ENCODE measurements around the gene LINC01488.

DNA sequence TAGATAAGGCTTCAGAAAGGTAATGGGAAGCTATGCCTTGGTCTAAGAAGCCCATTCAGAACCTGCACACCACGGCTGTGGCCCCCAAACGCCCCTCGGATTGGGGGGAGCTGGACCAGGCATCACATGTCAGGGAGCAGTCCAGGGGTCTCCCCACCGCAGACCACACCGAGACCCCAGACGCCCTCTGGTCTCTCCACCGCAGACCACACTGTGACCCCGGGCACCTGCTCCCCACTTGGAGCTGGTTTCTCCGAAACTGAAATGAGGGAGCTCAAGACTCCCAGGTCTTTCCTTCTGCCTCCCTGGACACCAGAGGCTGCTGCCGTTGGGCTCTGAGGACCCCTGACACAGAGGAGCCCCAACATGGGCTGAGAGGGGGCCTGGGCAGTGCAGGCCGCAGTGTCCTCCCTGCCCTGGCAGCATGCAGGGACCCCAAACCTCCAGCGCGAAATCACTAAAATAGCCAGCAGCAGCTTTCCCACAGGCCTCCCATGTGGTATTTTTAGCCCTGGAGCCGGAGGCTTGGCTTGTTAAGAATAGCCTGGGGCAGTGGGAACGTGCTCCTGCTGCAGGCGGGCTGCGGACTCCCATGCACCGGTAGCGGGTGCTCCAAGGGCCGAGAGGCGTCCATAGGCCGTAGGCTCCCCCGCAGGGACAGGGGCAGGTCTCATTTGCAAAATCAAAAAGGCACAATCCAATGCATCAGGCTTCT lies 7.7 kb downstream of the LINC01488 start:
- TF ChIP-seq, protein P1, sequence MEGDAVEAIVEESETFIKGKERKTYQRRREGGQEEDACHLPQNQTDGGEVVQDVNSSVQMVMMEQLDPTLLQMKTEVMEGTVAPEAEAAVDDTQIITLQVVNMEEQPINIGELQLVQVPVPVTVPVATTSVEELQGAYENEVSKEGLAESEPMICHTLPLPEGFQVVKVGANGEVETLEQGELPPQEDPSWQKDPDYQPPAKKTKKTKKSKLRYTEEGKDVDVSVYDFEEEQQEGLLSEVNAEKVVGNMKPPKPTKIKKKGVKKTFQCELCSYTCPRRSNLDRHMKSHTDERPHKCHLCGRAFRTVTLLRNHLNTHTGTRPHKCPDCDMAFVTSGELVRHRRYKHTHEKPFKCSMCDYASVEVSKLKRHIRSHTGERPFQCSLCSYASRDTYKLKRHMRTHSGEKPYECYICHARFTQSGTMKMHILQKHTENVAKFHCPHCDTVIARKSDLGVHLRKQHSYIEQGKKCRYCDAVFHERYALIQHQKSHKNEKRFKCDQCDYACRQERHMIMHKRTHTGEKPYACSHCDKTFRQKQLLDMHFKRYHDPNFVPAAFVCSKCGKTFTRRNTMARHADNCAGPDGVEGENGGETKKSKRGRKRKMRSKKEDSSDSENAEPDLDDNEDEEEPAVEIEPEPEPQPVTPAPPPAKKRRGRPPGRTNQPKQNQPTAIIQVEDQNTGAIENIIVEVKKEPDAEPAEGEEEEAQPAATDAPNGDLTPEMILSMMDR (IDR thresholded peaks at IDR 0.05) = no peak
- no peak for TF ChIP-seq POLR2A (IDR thresholded peaks at IDR 0.05)
